ENCODE measurements around the gene DRAXIN. TPM values are rescaled to one million over a fixed set of nuclear protein-coding genes. Genes with fewer than 3 reads are reported as not detected.

Gene DRAXIN
- total RNA-seq, 2 donors from 2014 or later, result 0.12 to 0.30 TPM

DNA sequence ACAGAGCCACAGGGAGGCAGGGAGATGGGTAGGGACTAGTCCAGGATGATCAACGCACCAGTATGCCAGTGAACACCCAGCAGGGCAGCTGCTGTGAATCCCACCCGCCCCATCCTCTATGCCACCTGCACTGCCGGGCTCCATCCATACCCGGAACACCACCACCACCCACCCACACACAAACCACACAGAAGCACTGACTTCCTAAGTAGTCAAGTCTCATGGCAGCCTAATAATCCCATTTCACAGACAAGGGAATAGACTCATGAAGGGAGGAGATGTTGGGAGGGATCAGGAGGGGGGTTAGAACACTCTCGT lies 6.3 kb downstream of the DRAXIN start:
- no peak overlapping the region for H3K4me3 Mint-ChIP-seq
- ATAC-seq (replicated peaks in 1 of 2) (no peak), DNase-seq (no peak)
- peaks cover 0 to 2% of the 10 kb centered on the region in 2 donors for H3K36me3 Mint-ChIP-seq (ENCODE audit: insufficient read depth in 2 of 2)
- H3K27ac Mint-ChIP-seq, result no peak overlapping the region
- no peaks in the 10 kb centered on the region for H3K9me3 Mint-ChIP-seq
- peaks cover 13% of the 10 kb centered on the region for H3K27me3 Mint-ChIP-seq (ENCODE audit: low read depth)
- H3K4me1 Mint-ChIP-seq (ENCODE audit: low read depth), result peaks cover 4% of the 10 kb centered on the region

- Mint-ChIP-seq H3K27ac (no peak overlapping the region), H3K27me3 (ENCODE audit: low read depth) (peaks cover 7% of the 10 kb centered on the region), H3K4me3 (no peak overlapping the region), H3K9me3 (no peaks in the 10 kb centered on the region), H3K4me1 (ENCODE audit: low read depth) (no peaks in the 10 kb centered on the region), H3K36me3 (ENCODE audit: insufficient read depth in 2 of 2) (no peaks in the 10 kb centered on the region)
- DNase-seq, result no peak
- no peak for ATAC-seq (replicated peaks in 1 of 2)
Measured at GRCh38 chr1:11700601-11701467, 9.3 kb downstream of the DRAXIN start.

DNA sequence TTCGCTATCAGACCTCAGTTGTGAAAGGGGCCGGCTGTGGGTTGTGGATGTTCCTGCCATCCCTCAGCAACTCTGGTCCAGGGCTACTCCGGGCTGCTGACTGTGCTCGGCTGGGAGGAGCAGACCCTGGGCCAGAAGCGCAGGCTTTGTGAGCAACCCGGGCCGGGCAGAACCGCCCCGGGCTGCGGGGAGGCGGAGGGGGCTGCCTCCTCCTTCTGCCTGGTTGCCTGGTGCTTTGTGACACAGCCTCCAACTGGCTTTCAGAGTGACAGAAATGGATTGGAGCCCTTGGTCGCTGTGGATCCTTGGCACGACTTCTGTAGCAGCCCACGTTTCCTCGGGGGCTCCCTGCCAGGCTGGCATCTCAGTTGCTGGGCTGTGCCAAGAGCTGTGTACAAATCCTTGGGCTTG lies 10.0 kb downstream of the DRAXIN start:
- ATAC-seq (replicated peaks in 1 of 2), result no peak
- Mint-ChIP-seq H3K9me3 (no peaks in the 10 kb centered on the region), H3K4me1 (ENCODE audit: low read depth) (no peaks in the 10 kb centered on the region), H3K27ac (no peak overlapping the region), H3K36me3 (ENCODE audit: insufficient read depth in 2 of 2) (no peaks in the 10 kb centered on the region), H3K4me3 (no peak overlapping the region), H3K27me3 (ENCODE audit: low read depth) (peaks cover 7% of the 10 kb centered on the region)
- no peak for DNase-seq

GRCh38 chr1:11701981-11702803 lies 10.7 kb downstream of the DRAXIN start:
- ATAC-seq (replicated peaks in 1 of 2), result no peak
- H3K27me3 Mint-ChIP-seq (ENCODE audit: low read depth), result peaks cover 7% of the 10 kb centered on the region
- H3K36me3 Mint-ChIP-seq (ENCODE audit: insufficient read depth in 2 of 2), result no peaks in the 10 kb centered on the region

DNA sequence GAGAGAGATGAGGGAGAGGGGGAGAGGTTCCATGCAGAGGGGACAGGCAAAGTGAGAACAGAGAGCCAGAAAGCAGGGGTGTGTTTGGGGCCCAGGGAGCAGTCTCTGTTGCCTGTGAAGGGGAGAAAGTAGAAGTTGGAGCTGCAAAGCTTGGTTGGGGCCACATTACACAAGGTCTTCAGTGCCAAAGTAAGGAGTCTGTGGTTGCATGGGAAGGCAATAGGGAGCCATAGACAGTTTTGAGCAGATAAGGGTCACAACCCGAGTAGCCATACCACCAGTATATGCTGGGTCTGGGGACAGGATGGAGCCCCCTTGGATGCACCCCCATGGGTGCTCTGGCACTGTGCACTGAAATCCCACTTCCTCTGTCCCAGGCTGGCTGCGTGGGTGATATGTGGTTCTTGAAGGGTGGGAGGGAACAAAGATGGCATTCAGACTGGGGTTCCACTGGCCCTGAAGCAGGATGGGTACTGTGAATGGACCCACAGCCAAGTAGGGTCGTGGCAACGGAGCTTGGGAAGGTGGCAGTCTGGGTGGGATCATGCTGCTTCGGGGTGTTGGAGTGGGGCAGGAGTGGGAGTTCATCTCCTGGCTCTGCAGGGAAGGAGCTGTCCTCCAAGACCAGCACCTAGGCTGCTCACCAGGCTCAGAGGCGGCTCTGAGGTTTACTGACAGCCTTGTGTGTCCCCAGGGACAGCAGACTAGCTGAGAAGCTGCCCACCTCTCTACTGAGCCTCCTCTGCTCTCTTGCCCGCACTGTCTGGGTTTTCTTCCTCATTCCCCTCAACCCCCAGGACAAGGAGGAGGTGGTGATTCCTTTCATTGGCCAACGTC lies 12.1 kb downstream of the DRAXIN start:
- no peak for DNase-seq
- H3K36me3 Mint-ChIP-seq (ENCODE audit: insufficient read depth in 2 of 2), result no peaks in the 10 kb centered on the region
- H3K9me3 Mint-ChIP-seq, result no peaks in the 10 kb centered on the region
- H3K4me1 Mint-ChIP-seq (ENCODE audit: low read depth), result no peaks in the 10 kb centered on the region
- ATAC-seq (replicated peaks in 1 of 2), result no peak
- no peak overlapping the region for H3K27ac Mint-ChIP-seq
- peaks cover 7% of the 10 kb centered on the region for H3K27me3 Mint-ChIP-seq (ENCODE audit: low read depth)
- no peak overlapping the region for H3K4me3 Mint-ChIP-seq

More at GRCh38 chr1:11701981-11702803, 10.7 kb downstream of the DRAXIN start:
- no peak overlapping the region for H3K27ac Mint-ChIP-seq
- no peak for DNase-seq
- H3K4me1 Mint-ChIP-seq (ENCODE audit: low read depth), result no peaks in the 10 kb centered on the region
- H3K4me3 Mint-ChIP-seq, result no peak overlapping the region
- no peaks in the 10 kb centered on the region for H3K9me3 Mint-ChIP-seq

DNA sequence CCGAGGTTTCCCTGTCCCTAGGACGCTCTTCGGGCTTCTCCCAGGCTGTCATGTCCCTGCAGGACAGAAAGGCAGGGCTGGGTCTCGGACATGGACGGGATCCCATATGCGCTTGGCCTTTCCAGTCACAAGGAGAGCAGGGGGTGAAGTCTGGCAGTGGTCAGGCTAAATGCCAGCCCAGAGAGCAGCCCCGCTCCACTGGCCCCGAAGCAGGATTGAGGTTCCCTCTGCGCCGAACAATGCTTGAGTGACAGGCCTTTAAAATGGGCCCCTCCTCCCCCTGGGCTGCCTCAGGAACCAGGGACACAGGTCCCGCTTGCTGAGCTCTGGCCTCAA lies 12.7 kb downstream of the DRAXIN start:
- DNase-seq (no peak), ATAC-seq (replicated peaks in 1 of 2) (no peak)
- Mint-ChIP-seq H3K4me1 (ENCODE audit: low read depth) (no peaks in the 10 kb centered on the region), H3K9me3 (no peaks in the 10 kb centered on the region), H3K27me3 (ENCODE audit: low read depth) (peaks cover 7% of the 10 kb centered on the region), H3K4me3 (no peak overlapping the region), H3K27ac (no peak overlapping the region), H3K36me3 (ENCODE audit: insufficient read depth in 2 of 2) (no peaks in the 10 kb centered on the region)

DNA sequence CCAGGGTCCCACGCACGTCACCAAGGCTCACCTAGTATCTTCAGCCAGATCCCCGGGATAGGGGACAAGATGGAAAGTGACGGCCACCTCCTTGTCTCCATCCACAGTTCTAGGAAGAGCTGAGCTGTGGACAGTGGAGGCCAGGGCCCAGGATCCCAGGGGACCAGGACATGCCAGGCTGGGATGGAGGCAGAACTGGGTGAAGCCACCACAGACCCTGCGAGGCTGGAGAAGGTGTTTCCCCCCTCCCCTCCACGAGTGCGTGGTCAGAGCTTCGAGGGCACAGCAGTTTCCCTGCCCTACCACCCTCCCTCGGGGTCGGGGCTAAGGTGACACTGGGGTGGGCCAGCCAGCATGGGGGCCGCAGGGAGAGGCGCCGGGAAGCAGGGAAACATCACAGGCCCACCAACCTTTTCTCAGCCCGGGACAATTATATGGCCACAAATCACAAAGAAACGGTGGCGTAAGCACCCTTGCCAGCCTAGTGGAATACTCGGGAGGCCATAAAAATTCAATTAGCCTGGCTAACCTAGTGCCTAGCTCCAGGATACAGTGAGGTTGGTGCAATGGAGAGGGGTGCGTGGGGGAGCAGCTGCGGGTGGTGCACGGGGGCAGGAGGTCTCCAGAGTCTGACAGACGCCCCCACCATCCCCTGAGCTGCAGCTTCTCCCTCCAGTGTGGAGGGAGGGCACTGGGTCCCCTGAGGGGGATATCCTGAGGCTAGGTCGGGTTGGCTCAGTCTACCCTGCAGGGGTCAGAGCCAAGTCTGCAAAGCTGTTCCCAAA lies 13.4 kb downstream of the DRAXIN start:
- Mint-ChIP-seq H3K27me3 (ENCODE audit: low read depth) (peaks cover 7% of the 10 kb centered on the region), H3K9me3 (no peaks in the 10 kb centered on the region), H3K36me3 (ENCODE audit: insufficient read depth in 2 of 2) (no peaks in the 10 kb centered on the region), H3K27ac (no peak overlapping the region), H3K4me1 (ENCODE audit: low read depth) (no peaks in the 10 kb centered on the region), H3K4me3 (no peak overlapping the region)
- ATAC-seq (replicated peaks in 1 of 2) (no peak), DNase-seq (no peak)

- ATAC-seq (replicated peaks in 1 of 2), result no peak
- peaks cover 7% of the 10 kb centered on the region for H3K27me3 Mint-ChIP-seq (ENCODE audit: low read depth)
- no peaks in the 10 kb centered on the region for H3K9me3 Mint-ChIP-seq
- no peak overlapping the region for H3K27ac Mint-ChIP-seq
- no peaks in the 10 kb centered on the region for H3K4me1 Mint-ChIP-seq (ENCODE audit: low read depth)
- H3K36me3 Mint-ChIP-seq (ENCODE audit: insufficient read depth in 2 of 2), result no peaks in the 10 kb centered on the region
- no peak for DNase-seq
- no peak overlapping the region for H3K4me3 Mint-ChIP-seq
Measured at GRCh38 chr1:11705596-11705995, 14.1 kb downstream of the DRAXIN start.

GRCh38 chr1:11706292-11706691 lies 14.8 kb downstream of the DRAXIN start:
- DNase-seq, result no peak
- Mint-ChIP-seq H3K27ac (no peak overlapping the region), H3K9me3 (no peaks in the 10 kb centered on the region), H3K4me1 (ENCODE audit: low read depth) (no peaks in the 10 kb centered on the region), H3K4me3 (no peak overlapping the region), H3K36me3 (ENCODE audit: insufficient read depth in 2 of 2) (no peaks in the 10 kb centered on the region), H3K27me3 (ENCODE audit: low read depth) (peaks cover 7% of the 10 kb centered on the region)
- no peak for ATAC-seq (replicated peaks in 1 of 2)

DNA sequence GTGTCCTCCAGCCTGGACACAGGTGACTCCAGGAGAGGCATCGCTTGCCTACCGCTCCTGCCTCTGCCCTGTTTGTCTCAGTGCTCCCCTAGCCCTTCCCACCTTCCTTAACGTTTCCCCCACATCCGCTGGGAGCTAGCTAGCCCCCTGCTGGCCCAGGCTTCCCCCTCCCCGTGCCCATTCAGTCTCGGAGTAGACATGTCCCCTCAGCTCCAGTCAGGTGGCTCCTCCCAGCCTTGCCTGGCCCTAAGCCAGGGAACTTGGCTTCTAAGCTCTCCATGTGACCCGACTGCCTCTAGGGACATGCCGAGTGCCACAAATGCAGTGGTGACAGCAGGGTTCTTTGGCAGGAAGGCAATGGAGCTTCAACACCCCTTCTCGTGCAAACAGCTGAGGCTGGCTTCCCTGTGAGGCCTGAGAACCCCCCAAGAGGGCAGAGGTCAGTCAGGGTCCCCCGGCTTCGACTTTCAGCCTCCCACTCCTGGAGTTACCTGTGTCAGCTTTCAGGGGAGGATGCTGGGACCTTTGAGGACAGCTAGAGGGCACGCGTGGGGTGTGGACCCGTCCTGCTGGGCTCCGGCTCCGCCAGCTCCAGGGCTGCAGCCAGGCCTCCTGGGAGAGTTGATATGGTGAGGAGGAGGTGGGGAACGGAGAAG lies 16.2 kb downstream of the DRAXIN start:
- no peaks in the 10 kb centered on the region for H3K4me1 Mint-ChIP-seq (ENCODE audit: low read depth)

GRCh38 chr1:11708554-11709350 lies 17.2 kb downstream of the DRAXIN start:
- H3K4me3 Mint-ChIP-seq, result no peak overlapping the region
- H3K36me3 Mint-ChIP-seq (ENCODE audit: insufficient read depth in 2 of 2), result no peaks in the 10 kb centered on the region
- no peak for ATAC-seq (replicated peaks in 1 of 2)
- H3K9me3 Mint-ChIP-seq, result no peaks in the 10 kb centered on the region
- H3K4me1 Mint-ChIP-seq (ENCODE audit: low read depth), result no peaks in the 10 kb centered on the region
- DNase-seq, result no peak
- H3K27me3 Mint-ChIP-seq (ENCODE audit: low read depth), result peaks cover 7% of the 10 kb centered on the region
- no peak overlapping the region for H3K27ac Mint-ChIP-seq

More for the DNA sequence above, 16.2 kb downstream of the DRAXIN start:
- Mint-ChIP-seq H3K27me3 (ENCODE audit: low read depth) (peaks cover 7% of the 10 kb centered on the region), H3K4me3 (no peak overlapping the region), H3K36me3 (ENCODE audit: insufficient read depth in 2 of 2) (no peaks in the 10 kb centered on the region), H3K9me3 (no peaks in the 10 kb centered on the region), H3K27ac (no peak overlapping the region)
- DNase-seq (no peak), ATAC-seq (replicated peaks in 1 of 2) (no peak)

All from activated T-cell treated with anti-CD3 and anti-CD28 coated beads, Interleukin-2, amount 50 U/mL, for 72 hours (primary cell).